GM10847 (cell line): ENCODE results near the gene GGT5.
"Not testable (repeated sequence)": the region's sequence is repeated elsewhere in the genome, so short reads cannot be mapped to it uniquely, and the experiment has no call there.

Experiments
- POLR2A ChIP-seq: IDR thresholded peaks from 2 replicates; pipeline ENCODE4 v1.6.1; 2011; ENCODE audit not compliant: insufficient read length; ENCODE audit errors: extremely low read depth

GGT5 gene

GRCh38 chr22:24245030-24245431, at the start of gene GGT5:
GGT5 (minus strand) TSS chr22:24245082; CDS start chr22:24244725, 357 bp downstream.
- not testable (repeated sequence) for TF ChIP-seq POLR2A

GRCh38 chr22:24291515-24292201, 46.8 kb upstream of the GGT5 start:
- TF ChIP-seq POLR2A: no peak

- no peak for TF ChIP-seq POLR2A
Measured at GRCh38 chr22:24290459-24290858, 45.6 kb upstream of the GGT5 start.

- TF ChIP-seq POLR2A: no peak
Measured at GRCh38 chr22:24289741-24290163, 44.9 kb upstream of the GGT5 start.

- no peak for TF ChIP-seq POLR2A
Measured at GRCh38 chr22:24289114-24289513, 44.2 kb upstream of the GGT5 start.

GRCh38 chr22:24285245-24285644, 40.4 kb upstream of the GGT5 start:
- no peak for TF ChIP-seq POLR2A

- no peak for TF ChIP-seq POLR2A
Measured at GRCh38 chr22:24284747-24285203, 39.9 kb upstream of the GGT5 start.

- no peak for TF ChIP-seq POLR2A
Measured at GRCh38 chr22:24282401-24282800, 37.5 kb upstream of the GGT5 start.

GRCh38 chr22:24271386-24271854, 26.5 kb upstream of the GGT5 start:
- no peak for TF ChIP-seq POLR2A

- TF ChIP-seq POLR2A: peak; percentile 90
Measured at GRCh38 chr22:24270556-24271385, 25.9 kb upstream of the GGT5 start, which contains the start of gene SPECC1L. SPECC1L (plus strand) TSS chr22:24270831; CDS start chr22:24302232, 31,401 bp downstream.

GRCh38 chr22:24265734-24266133, 20.9 kb upstream of the GGT5 start:
- TF ChIP-seq POLR2A: no peak

- no peak for TF ChIP-seq POLR2A
Measured at GRCh38 chr22:24247564-24248344, 2.9 kb upstream of the GGT5 start.

- no peak for TF ChIP-seq POLR2A
Measured at GRCh38 chr22:24247011-24247507, 2.2 kb upstream of the GGT5 start.

GRCh38 chr22:24244144-24244787, 616 bp downstream of the GGT5 start:
- no peak for TF ChIP-seq POLR2A
